SK-N-SH (cell line): ENCODE data around the gene FAM221B. TPM values are rescaled to one million over a fixed set of nuclear protein-coding genes. Genes with fewer than 3 reads are reported as not detected.

Experiments used
- CTCF ChIA-PET: fragments of 300-600, 350-600 bp; formaldehyde crosslinking; extraction: SDS; loops from one replicate; lab custom pipeline; 2021; lab: Yijun Ruan, JAX
- POLR2A ChIA-PET: fragments of 350-600 bp; sonication (Branson Sonifier 250); formaldehyde crosslinking; extraction: SDS; loops from one replicate; lab custom pipeline; 2020; ENCODE audit warnings: antibody characterized with exemption, inconsistent platforms; lab: Yijun Ruan, JAX
- DNase-seq: peaks from one replicate; pipeline ENCODE4 v3.0.0; 2012
- H2AFZ ChIP-seq: fragments of 200-600 bp; sonication (generic); 2 replicates; pipeline ENCODE4 v1.8.1; 2016; ENCODE audit warnings: antibody characterized with exemption, mild to moderate bottlenecking, low read depth
- H3F3A ChIP-seq: fragments of 200-600 bp; sonication (generic); replicated peaks from 2 replicates; pipeline ENCODE3; 2016; ENCODE audit warnings: antibody characterized with exemption, mild to moderate bottlenecking; ENCODE audit not compliant: insufficient read depth
- H3K27ac ChIP-seq, 2 experiments: fragments of 200-500 bp in 1 of 2; fragments of 200-600 bp in 1 of 2; sonication (Bioruptor generic) in 1 of 2; sonication (generic), shearing (Covaris generic) in 1 of 2; 2 replicates each; pipeline versions ENCODE4 v1.5.1 to v1.6.1; 2014 to 2016; ENCODE audit warnings: low read depth in 2 of 2, inconsistent platforms in 1 of 2, low read length in 1 of 2, mild to moderate bottlenecking in 1 of 2, mixed read lengths in 1 of 2
- H3K27me3 ChIP-seq: fragments of 200-600 bp; sonication (generic), shearing (Covaris generic); 2 replicates; pipeline ENCODE4 v1.6.1; 2016; ENCODE audit warnings: mixed run types; ENCODE audit not compliant: insufficient read depth
- H3K36me3 ChIP-seq, 2 experiments: fragments of 200-500 bp in 1 of 2; fragments of 200-600 bp in 1 of 2; sonication (Bioruptor generic) in 1 of 2; sonication (generic) in 1 of 2; replicated peaks in 1 of 2; 2 replicates each; pipeline versions ENCODE3 to v1.5.1; 2014 to 2016; ENCODE audit warnings: low read length in 1 of 2, mild to moderate bottlenecking in 1 of 2; ENCODE audit not compliant: insufficient read depth in 2 of 2, control insufficient read depth in 1 of 2
- H3K4me1 ChIP-seq, 2 experiments: fragments of 200-500 bp in 1 of 2; fragments of 200-600 bp in 1 of 2; sonication (Bioruptor generic) in 1 of 2; sonication (generic), shearing (Covaris generic) in 1 of 2; 2 replicates each; pipeline versions ENCODE4 v1.5.1 to v1.6.1; 2014 to 2016; ENCODE audit warnings: low read depth in 1 of 2, low read length in 1 of 2, mixed run types in 1 of 2; ENCODE audit not compliant: insufficient read depth in 2 of 2, control insufficient read depth in 1 of 2
- H3K4me2 ChIP-seq: fragments of 200-600 bp; sonication (generic), shearing (Covaris generic); 2 replicates; pipeline ENCODE4 v1.6.1; 2017; ENCODE audit warnings: mixed run types
- H3K4me3 ChIP-seq, 2 experiments: fragments of 200-500 bp in 1 of 2; fragments of 200-600 bp in 1 of 2; sonication (Bioruptor generic) in 1 of 2; sonication (generic), shearing (Covaris generic) in 1 of 2; 2 replicates each; pipeline versions ENCODE4 v1.5.1 to v1.8.1; 2014 to 2016; ENCODE audit warnings: low read depth in 2 of 2, inconsistent platforms in 1 of 2, low read length in 1 of 2, mild to moderate bottlenecking in 1 of 2, mixed read lengths in 1 of 2, moderate library complexity in 1 of 2
- H3K79me2 ChIP-seq: fragments of 200-600 bp; sonication (generic); 2 replicates; pipeline ENCODE4 v1.8.1; 2017; ENCODE audit warnings: mild to moderate bottlenecking; ENCODE audit not compliant: insufficient read depth
- H3K9ac ChIP-seq: fragments of 200-600 bp; sonication (generic); 2 replicates; pipeline ENCODE4 v1.6.1; 2017; ENCODE audit warnings: mixed run types
- H3K9me2 ChIP-seq: fragments of 200-600 bp; sonication (generic); 2 replicates; pipeline ENCODE4 v1.6.1; 2017; ENCODE audit warnings: mixed run types
- H3K9me3 ChIP-seq: fragments of 200-600 bp; sonication (generic); 2 replicates; pipeline ENCODE4 v1.6.1; 2017; ENCODE audit warnings: mixed run types, mild to moderate bottlenecking, moderate library complexity
- H4K20me1 ChIP-seq: fragments of 200-600 bp; sonication (generic); 2 replicates; pipeline ENCODE4 v1.6.1; 2017; ENCODE audit warnings: mild to moderate bottlenecking, mixed run types; ENCODE audit not compliant: insufficient read depth
- CHD2 ChIP-seq: fragments of 150-350 bp; IDR thresholded peaks from 2 replicates; pipeline ENCODE4 v1.6.1; 2018; ENCODE audit warnings: low read length; ENCODE audit not compliant: partially characterized antibody
- ELF1 ChIP-seq: IDR thresholded peaks from 2 replicates; pipeline ENCODE4 v1.4.0; 2012
- FOSL2 ChIP-seq: IDR thresholded peaks from 2 replicates; pipeline ENCODE4 v1.4.0; 2012; ENCODE audit warnings: low read depth, mild to moderate bottlenecking, moderate library complexity, borderline replicate concordance
- FOXM1 ChIP-seq: IDR thresholded peaks from 2 replicates; pipeline ENCODE4 v1.4.0; 2012; ENCODE audit warnings: low read depth, mild to moderate bottlenecking
- GATA2 ChIP-seq: sonication (generic); formaldehyde crosslinking; IDR thresholded peaks from 2 replicates; pipeline ENCODE4 v1.5.0; 2020; ENCODE audit warnings: mild to moderate bottlenecking, missing genetic modification reagents
- JUND ChIP-seq: IDR thresholded peaks from 2 replicates; pipeline ENCODE4 v1.4.0; 2012
- MXI1 ChIP-seq: IDR thresholded peaks from 2 replicates; pipeline ENCODE4 v1.6.1; 2012; ENCODE audit warnings: mild to moderate bottlenecking, low read depth, low read length, improper control_type of control experiment
- NRF1 ChIP-seq: IDR thresholded peaks from 2 replicates; pipeline ENCODE4 v1.6.1; 2012; ENCODE audit warnings: low read depth, mild to moderate bottlenecking, low read length
- RCOR1 ChIP-seq: fragments of 150-350 bp; IDR thresholded peaks from 2 replicates; pipeline ENCODE4 v1.6.1; 2017; ENCODE audit warnings: antibody characterized with exemption, low read length
- RFX5 ChIP-seq: IDR thresholded peaks from 2 replicates; pipeline ENCODE4 v1.6.1; 2012; ENCODE audit warnings: mild to moderate bottlenecking, improper control_type of control experiment, low read length
- RXRA ChIP-seq: IDR thresholded peaks from 2 replicates; pipeline ENCODE4 v1.4.0; 2012; ENCODE audit warnings: low read depth, mild to moderate bottlenecking, borderline replicate concordance
- SIN3A ChIP-seq: IDR thresholded peaks from 2 replicates; pipeline ENCODE4 v1.6.1; 2012; ENCODE audit warnings: low read depth, mild to moderate bottlenecking, low read length, moderate library complexity, borderline replicate concordance
- TAF1 ChIP-seq: IDR thresholded peaks from 2 replicates; pipeline ENCODE4 v1.6.1; 2012; ENCODE audit warnings: low read depth, mild to moderate bottlenecking, low read length, moderate library complexity, borderline replicate concordance
- TCF12 ChIP-seq: IDR thresholded peaks from 2 replicates; pipeline ENCODE4 v1.4.0; 2012
- YY1 ChIP-seq: IDR thresholded peaks from 2 replicates; pipeline ENCODE4 v1.4.0; 2012; ENCODE audit warnings: low read depth, mild to moderate bottlenecking
- WGBS: methylation state at CpG from one replicate; pipeline ENCODE4 v1.1.6; 2017; ENCODE audit warnings: low lambda C conversion rate; 5-methylcytosine and 5-hydroxymethylcytosine counted together
- polyA plus RNA-seq, 3 experiments: library from polyadenylated mRNA; depleted of rRNA; stranded (reverse); fragments of >200 nt; gene quantifications; 2 replicates each; pipeline ENCODE4 v1.2.3, GENCODE V29; 2012
- TF ChIP-seq, protein P1 (sequence below): fragments of 150-350 bp; IDR thresholded peaks from 2 replicates; pipeline ENCODE4 v1.6.1; 2017; ENCODE audit warnings: antibody characterized with exemption, low read length, low read depth, borderline replicate concordance
- TF ChIP-seq, protein P2 (sequence below): fragments of 200-600 bp; sonication (generic); IDR thresholded peaks from 2 replicates; pipeline ENCODE4 v1.6.1; 2017; ENCODE audit warnings: antibody characterized with exemption, mild to moderate bottlenecking, moderate library complexity
- TF ChIP-seq, protein P3 (sequence below): fragments of 150-350 bp; IDR thresholded peaks from 2 replicates; pipeline ENCODE4 v1.6.1; 2016; ENCODE audit warnings: mild to moderate bottlenecking, low read depth, low read length

Gene FAM221B
- polyA plus RNA-seq, 1 of the 3 experiments (the other 2 are of a cell fraction): not detected

DNA sequence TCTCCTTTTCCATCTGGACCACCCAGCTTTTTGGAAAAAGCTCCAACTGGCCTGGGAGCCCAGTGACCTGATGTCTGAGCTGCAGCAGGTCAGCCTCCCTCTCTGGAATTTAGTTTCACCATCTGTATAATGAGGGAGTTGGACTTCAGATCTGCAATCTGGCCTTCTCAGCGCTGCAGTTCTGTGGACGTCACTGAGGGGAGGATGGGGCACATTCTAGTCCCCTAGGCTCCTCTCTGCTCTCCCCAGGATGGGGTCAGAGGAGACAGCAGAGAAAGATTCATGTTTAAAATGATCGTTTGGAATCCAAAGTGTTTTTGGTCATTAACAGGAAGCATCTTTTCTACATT lies 31.4 kb upstream of the FAM221B start:
- POLR2A ChIA-PET: no interaction called here
- Histone ChIP-seq H3K27ac (no peak overlapping the region), H3K79me2 (no peaks in the 10 kb centered on the region), H3K4me3 (no peak overlapping the region), H3F3A (no peaks in the 10 kb centered on the region), H2AFZ (no peak overlapping the region), H3K9ac (no peak overlapping the region), H3K36me3 (no peaks in the 10 kb centered on the region), H3K4me2 (no peak overlapping the region), H3K27me3 (no peaks in the 10 kb centered on the region; the same call in 1 of the 2 replicates), H3K9me2 (no peaks in the 10 kb centered on the region), H3K9me3 (no peaks in the 10 kb centered on the region), H3K4me1 (peaks cover 0 to 9% of the 10 kb centered on the region in 2 experiments; a peak in 1 of 4 replicates), H4K20me1 (no peaks in the 10 kb centered on the region)
- CTCF ChIA-PET: interaction anchor here (1.2 to 4.9 kb wide), 6 partner anchors 11 to 89 kb away, joined by 3 to 25 read pairs (median 6); no protein-coding TSS in a partner anchor
- WGBS: 59% methylated on average over 3 of the region's 3 CpGs
- no peak for DNase-seq
- TF ChIP-seq CHD2 (no peak), RXRA (no peak), RFX5 (no peak), GATA2 (no peak), TCF12 (no peak), MXI1 (no peak), TAF1 (no peak), SIN3A (no peak)
- TF ChIP-seq, protein P1, sequence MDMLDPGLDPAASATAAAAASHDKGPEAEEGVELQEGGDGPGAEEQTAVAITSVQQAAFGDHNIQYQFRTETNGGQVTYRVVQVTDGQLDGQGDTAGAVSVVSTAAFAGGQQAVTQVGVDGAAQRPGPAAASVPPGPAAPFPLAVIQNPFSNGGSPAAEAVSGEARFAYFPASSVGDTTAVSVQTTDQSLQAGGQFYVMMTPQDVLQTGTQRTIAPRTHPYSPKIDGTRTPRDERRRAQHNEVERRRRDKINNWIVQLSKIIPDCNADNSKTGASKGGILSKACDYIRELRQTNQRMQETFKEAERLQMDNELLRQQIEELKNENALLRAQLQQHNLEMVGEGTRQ: no peak

DNA sequence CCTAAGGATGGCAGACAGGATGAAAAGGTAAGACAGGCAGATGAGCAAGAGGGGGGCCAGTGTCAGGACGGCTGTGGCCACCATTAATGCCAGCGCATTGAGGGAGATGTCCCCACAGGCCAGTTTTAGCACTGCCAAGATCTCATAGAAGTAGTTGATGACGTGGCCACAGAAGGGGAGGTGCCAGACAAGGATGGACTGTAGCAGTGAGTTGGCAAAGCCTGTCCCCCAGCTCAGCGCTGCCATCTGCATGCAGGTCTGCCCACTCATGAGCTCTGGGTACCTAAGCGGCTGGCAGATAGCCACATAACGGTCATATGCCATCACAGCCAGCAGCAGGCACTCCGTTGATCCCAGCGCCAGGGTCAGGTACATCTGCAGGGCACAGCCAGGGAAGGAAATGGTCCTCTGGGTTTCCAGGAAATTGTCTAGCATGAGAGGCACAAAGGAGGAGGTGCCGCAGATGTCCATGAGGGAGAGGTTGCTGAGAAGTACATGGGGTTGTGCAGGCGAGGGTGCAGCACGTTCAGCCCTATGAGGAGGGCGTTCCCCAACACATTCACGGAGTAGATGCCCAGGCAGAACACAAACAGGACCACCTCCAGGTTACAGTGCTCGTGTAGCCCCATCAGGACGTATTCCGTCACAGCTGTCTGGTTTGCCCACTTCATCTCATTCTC lies 30.9 kb upstream of the FAM221B start:
- 54% methylated on average over 15 of the region's 16 CpGs for WGBS
- Histone ChIP-seq H3K27me3 (no peaks in the 10 kb centered on the region; the same call in 1 of the 2 replicates), H2AFZ (no peak overlapping the region), H3K36me3 (no peaks in the 10 kb centered on the region), H3K9ac (no peak overlapping the region), H3K9me2 (no peaks in the 10 kb centered on the region), H3K4me2 (no peak overlapping the region), H3K79me2 (no peaks in the 10 kb centered on the region), H3K9me3 (no peaks in the 10 kb centered on the region), H3K27ac (no peak overlapping the region), H3K4me1 (peaks cover 0 to 9% of the 10 kb centered on the region in 2 experiments; a peak in 1 of 4 replicates), H3K4me3 (no peak overlapping the region), H4K20me1 (no peaks in the 10 kb centered on the region), H3F3A (no peaks in the 10 kb centered on the region)
- DNase-seq: peak; percentile 51
- TF ChIP-seq FOSL2 (no peak), ELF1 (no peak), YY1 (no peak), MXI1 (no peak), TCF12 (no peak), NRF1 (no peak), FOXM1 (no peak), GATA2 (no peak), RCOR1 (no peak), RFX5 (no peak), JUND (no peak)
- TF ChIP-seq, protein P2, sequence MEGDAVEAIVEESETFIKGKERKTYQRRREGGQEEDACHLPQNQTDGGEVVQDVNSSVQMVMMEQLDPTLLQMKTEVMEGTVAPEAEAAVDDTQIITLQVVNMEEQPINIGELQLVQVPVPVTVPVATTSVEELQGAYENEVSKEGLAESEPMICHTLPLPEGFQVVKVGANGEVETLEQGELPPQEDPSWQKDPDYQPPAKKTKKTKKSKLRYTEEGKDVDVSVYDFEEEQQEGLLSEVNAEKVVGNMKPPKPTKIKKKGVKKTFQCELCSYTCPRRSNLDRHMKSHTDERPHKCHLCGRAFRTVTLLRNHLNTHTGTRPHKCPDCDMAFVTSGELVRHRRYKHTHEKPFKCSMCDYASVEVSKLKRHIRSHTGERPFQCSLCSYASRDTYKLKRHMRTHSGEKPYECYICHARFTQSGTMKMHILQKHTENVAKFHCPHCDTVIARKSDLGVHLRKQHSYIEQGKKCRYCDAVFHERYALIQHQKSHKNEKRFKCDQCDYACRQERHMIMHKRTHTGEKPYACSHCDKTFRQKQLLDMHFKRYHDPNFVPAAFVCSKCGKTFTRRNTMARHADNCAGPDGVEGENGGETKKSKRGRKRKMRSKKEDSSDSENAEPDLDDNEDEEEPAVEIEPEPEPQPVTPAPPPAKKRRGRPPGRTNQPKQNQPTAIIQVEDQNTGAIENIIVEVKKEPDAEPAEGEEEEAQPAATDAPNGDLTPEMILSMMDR: no peak
- TF ChIP-seq, protein P3, sequence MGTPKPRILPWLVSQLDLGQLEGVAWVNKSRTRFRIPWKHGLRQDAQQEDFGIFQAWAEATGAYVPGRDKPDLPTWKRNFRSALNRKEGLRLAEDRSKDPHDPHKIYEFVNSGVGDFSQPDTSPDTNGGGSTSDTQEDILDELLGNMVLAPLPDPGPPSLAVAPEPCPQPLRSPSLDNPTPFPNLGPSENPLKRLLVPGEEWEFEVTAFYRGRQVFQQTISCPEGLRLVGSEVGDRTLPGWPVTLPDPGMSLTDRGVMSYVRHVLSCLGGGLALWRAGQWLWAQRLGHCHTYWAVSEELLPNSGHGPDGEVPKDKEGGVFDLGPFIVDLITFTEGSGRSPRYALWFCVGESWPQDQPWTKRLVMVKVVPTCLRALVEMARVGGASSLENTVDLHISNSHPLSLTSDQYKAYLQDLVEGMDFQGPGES: no peak
- ChIA-PET POLR2A (no interaction called here), CTCF (interaction anchor here (1.0 to 4.9 kb wide), 7 partner anchors 12 to 70 kb away, joined by 3 to 25 read pairs (median 7); no protein-coding TSS in a partner anchor)
